ENCODE data around the gene GMDS.

DNA sequence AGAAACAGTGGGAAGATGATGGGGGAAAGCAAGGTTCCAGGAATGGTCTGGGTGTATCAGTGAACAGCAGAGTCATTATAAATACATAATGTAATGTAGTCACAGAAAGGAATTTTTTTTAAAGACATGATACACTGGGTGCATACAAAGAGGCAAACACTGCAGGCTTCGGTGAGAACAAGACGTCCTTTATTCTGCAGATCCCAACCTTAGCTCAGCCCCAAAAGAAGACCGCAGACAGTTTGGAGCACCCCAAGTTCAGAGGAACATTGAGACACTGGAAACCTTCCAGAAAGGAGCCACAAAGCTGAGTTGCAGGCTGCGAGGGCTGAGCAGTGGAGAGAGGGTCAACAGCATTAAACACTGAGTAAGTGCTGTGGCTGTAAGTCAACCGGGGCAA is 666.3 kb downstream of the GMDS start:
- no peak for TF ChIP-seq CTCF (conservative IDR thresholded peaks at IDR 0.05 in 1 of 2, IDR thresholded peaks at IDR 0.05 in 1 of 2; ENCODE audit: extremely low read depth in 1 of 2, insufficient read depth in 1 of 2, low read depth in 1 of 2, low read length in 2 of 2)
- no peak for TF ChIP-seq EZH2 (IDR thresholded peaks at IDR 0.05; ENCODE audit: borderline replicate concordance, low read length)
